Measurements from ENCODE around the gene DAPL1. TPM values are rescaled to one million over a fixed set of nuclear protein-coding genes. Genes with fewer than 3 reads are reported as not detected.

DAPL1 gene
- total RNA-seq, 2 experiments from 2014 or later, result not detected

GRCh38 chr2:158773121-158773520, 22.0 kb upstream of the DAPL1 start:
- H3K4me3 Mint-ChIP-seq, result no peak overlapping the region
- H3K9me3 ChIP-seq (ENCODE audit: control insufficient read depth in 1 of 2, insufficient read depth in 1 of 2, low read length in 2 of 2), result no peaks in the 10 kb centered on the region

GRCh38 chr2:158774681-158775080, 20.4 kb upstream of the DAPL1 start:
- H3K4me3 Mint-ChIP-seq, result no peak overlapping the region
- ATAC-seq (ENCODE audit: poor library complexity), result no peak
- intact Hi-C loops (cut with DNase I, micrococcal nuclease), result no loop called here
- H3K36me3 ChIP-seq (ENCODE audit: insufficient read depth, low read length), result no peaks in the 10 kb centered on the region
- DNase-seq, result no peak
- H3K9me3 Mint-ChIP-seq, result no peaks in the 10 kb centered on the region
- no peaks in the 10 kb centered on the region for H3K4me1 ChIP-seq (ENCODE audit: insufficient read depth, low read length)
- no peak overlapping the region for H3K27ac Mint-ChIP-seq
- H3K27me3 ChIP-seq (ENCODE audit: control insufficient read depth in 1 of 2, insufficient read depth in 2 of 2, low read length in 2 of 2), result no peaks in the 10 kb centered on the region
- H3K36me3 Mint-ChIP-seq (ENCODE audit: low read depth), result no peaks in the 10 kb centered on the region
- H3K4me3 ChIP-seq (ENCODE audit: low read length), result no peak overlapping the region
- TF ChIP-seq CTCF (IDR thresholded peaks at IDR 0.05), result no peak
- H3K9me3 ChIP-seq (ENCODE audit: control insufficient read depth in 1 of 2, insufficient read depth in 1 of 2, low read length in 2 of 2), result no peaks in the 10 kb centered on the region
- POLR2A ChIA-PET, result no interaction called here
- no peaks in the 10 kb centered on the region for H3K4me1 Mint-ChIP-seq (ENCODE audit: low read depth)
- CTCF ChIA-PET, result no interaction called here
- no peaks in the 10 kb centered on the region for H3K27me3 Mint-ChIP-seq
- no peak overlapping the region for H3K27ac ChIP-seq (ENCODE audit: low read depth in 1 of 2, low read length in 2 of 2)

More at GRCh38 chr2:158773121-158773520, 22.0 kb upstream of the DAPL1 start:
- H3K4me1 ChIP-seq (ENCODE audit: insufficient read depth, low read length), result no peaks in the 10 kb centered on the region
- no peaks in the 10 kb centered on the region for H3K36me3 ChIP-seq (ENCODE audit: insufficient read depth, low read length)
- no peak for DNase-seq
- ATAC-seq (ENCODE audit: poor library complexity), result no peak
- no peak for TF ChIP-seq CTCF (IDR thresholded peaks at IDR 0.05)
- H3K27me3 Mint-ChIP-seq, result no peaks in the 10 kb centered on the region
- intact Hi-C loops (cut with DNase I, micrococcal nuclease), result no loop called here
- no peak overlapping the region for H3K4me3 ChIP-seq (ENCODE audit: low read length)
- no peaks in the 10 kb centered on the region for H3K4me1 Mint-ChIP-seq (ENCODE audit: low read depth)
- H3K27ac ChIP-seq (ENCODE audit: low read depth in 1 of 2, low read length in 2 of 2), result no peak overlapping the region
- POLR2A ChIA-PET, result no interaction called here
- H3K27ac Mint-ChIP-seq, result no peak overlapping the region
- CTCF ChIA-PET, result no interaction called here
- H3K36me3 Mint-ChIP-seq (ENCODE audit: low read depth), result no peaks in the 10 kb centered on the region
- no peaks in the 10 kb centered on the region for H3K9me3 Mint-ChIP-seq
- no peaks in the 10 kb centered on the region for H3K27me3 ChIP-seq (ENCODE audit: control insufficient read depth in 1 of 2, insufficient read depth in 2 of 2, low read length in 2 of 2)

- Mint-ChIP-seq H3K27ac (no peak overlapping the region), H3K36me3 (ENCODE audit: low read depth) (no peaks in the 10 kb centered on the region), H3K27me3 (no peaks in the 10 kb centered on the region), H3K4me1 (ENCODE audit: low read depth) (no peaks in the 10 kb centered on the region), H3K4me3 (no peak overlapping the region), H3K9me3 (no peaks in the 10 kb centered on the region)
- no peaks in the 10 kb centered on the region for H3K4me1 ChIP-seq (ENCODE audit: insufficient read depth, low read length)
- POLR2A ChIA-PET, result no interaction called here
- H3K9me3 ChIP-seq (ENCODE audit: control insufficient read depth in 1 of 2, insufficient read depth in 1 of 2, low read length in 2 of 2), result no peaks in the 10 kb centered on the region
- TF ChIP-seq CTCF (IDR thresholded peaks at IDR 0.05), result no peak
- CTCF ChIA-PET, result interaction anchor here (1.2 kb wide), 1 partner anchor 21 kb away, joined by 4 read pairs; no protein-coding TSS in a partner anchor
- DNase-seq (no peak), ATAC-seq (ENCODE audit: poor library complexity) (no peak)
- H3K27me3 ChIP-seq (ENCODE audit: control insufficient read depth in 1 of 2, insufficient read depth in 2 of 2, low read length in 2 of 2), result no peaks in the 10 kb centered on the region
- H3K27ac ChIP-seq (ENCODE audit: low read depth in 1 of 2, low read length in 2 of 2), result no peak overlapping the region
- no peaks in the 10 kb centered on the region for H3K36me3 ChIP-seq (ENCODE audit: insufficient read depth, low read length)
- intact Hi-C loops (cut with DNase I, micrococcal nuclease), result no loop called here
- no peak overlapping the region for H3K4me3 ChIP-seq (ENCODE audit: low read length)
Observed at GRCh38 chr2:158775273-158776027, 19.7 kb upstream of the DAPL1 start.
